ENCODE measurements around the gene PROK1.

Gene PROK1

GRCh38 chr1:110485725-110486124, 34.8 kb downstream of the PROK1 start:
- WGBS, 2 experiments, result 36 to 41% methylated on average over 2 of the region's 2 CpGs
- Histone ChIP-seq H3K27me3 (ENCODE audit: control insufficient read depth, insufficient read depth, low read length, poor library complexity, severe bottlenecking) (no peaks in the 10 kb centered on the region), H3K27ac (ENCODE audit: insufficient read depth, low read depth, low read length, poor library complexity, severe bottlenecking) (no peak overlapping the region), H3K36me3 (ENCODE audit: control insufficient read depth, insufficient read depth, low read length) (no peaks in the 10 kb centered on the region), H3K9me3 (ENCODE audit: control insufficient read depth, low read length) (no peaks in the 10 kb centered on the region), H3K4me1 (ENCODE audit: control insufficient read depth, insufficient read depth, low read length) (peaks cover 7% of the 10 kb centered on the region), H3K4me3 (ENCODE audit: insufficient read depth, low read depth, low read length) (no peak overlapping the region)

- Histone ChIP-seq H3K36me3 (ENCODE audit: control insufficient read depth, insufficient read depth, low read length) (no peaks in the 10 kb centered on the region), H3K4me1 (ENCODE audit: control insufficient read depth, insufficient read depth, low read length) (peaks cover 3% of the 10 kb centered on the region), H3K9me3 (ENCODE audit: control insufficient read depth, low read length) (no peaks in the 10 kb centered on the region), H3K4me3 (ENCODE audit: insufficient read depth, low read depth, low read length) (no peak overlapping the region), H3K27me3 (ENCODE audit: control insufficient read depth, insufficient read depth, low read length, poor library complexity, severe bottlenecking) (no peaks in the 10 kb centered on the region), H3K27ac (ENCODE audit: insufficient read depth, low read depth, low read length, poor library complexity, severe bottlenecking) (no peak overlapping the region)
- 83 to 86% methylated on average over 8 of the region's 8 CpGs for WGBS, 2 experiments
These were observed 36.8 kb downstream of the PROK1 start for GRCh38 chr1:110487726-110488125.

- Histone ChIP-seq H3K4me1 (ENCODE audit: control insufficient read depth, insufficient read depth, low read length) (no peaks in the 10 kb centered on the region), H3K9me3 (ENCODE audit: control insufficient read depth, low read length) (no peaks in the 10 kb centered on the region)
- 91% methylated on average over 12 of the region's 12 CpGs for WGBS, 2 experiments
These were observed 37.2 kb downstream of the PROK1 start for GRCh38 chr1:110488161-110488560.

GRCh38 chr1:110488867-110489266, 37.9 kb downstream of the PROK1 start:
- WGBS, 2 experiments, result 61% methylated on average over 3 of the region's 3 CpGs
- Histone ChIP-seq H3K9me3 (ENCODE audit: control insufficient read depth, low read length) (no peaks in the 10 kb centered on the region), H3K36me3 (ENCODE audit: control insufficient read depth, insufficient read depth, low read length) (no peaks in the 10 kb centered on the region), H3K27ac (ENCODE audit: insufficient read depth, low read depth, low read length, poor library complexity, severe bottlenecking) (no peak overlapping the region), H3K4me3 (ENCODE audit: insufficient read depth, low read depth, low read length) (no peak overlapping the region), H3K27me3 (ENCODE audit: control insufficient read depth, insufficient read depth, low read length, poor library complexity, severe bottlenecking) (no peaks in the 10 kb centered on the region), H3K4me1 (ENCODE audit: control insufficient read depth, insufficient read depth, low read length) (peaks cover under 1% of the 10 kb centered on the region)

More at GRCh38 chr1:110488161-110488560, 37.2 kb downstream of the PROK1 start:
- Histone ChIP-seq H3K4me3 (ENCODE audit: insufficient read depth, low read depth, low read length) (no peak overlapping the region), H3K27me3 (ENCODE audit: control insufficient read depth, insufficient read depth, low read length, poor library complexity, severe bottlenecking) (no peaks in the 10 kb centered on the region), H3K36me3 (ENCODE audit: control insufficient read depth, insufficient read depth, low read length) (no peaks in the 10 kb centered on the region), H3K27ac (ENCODE audit: insufficient read depth, low read depth, low read length, poor library complexity, severe bottlenecking) (no peak overlapping the region)

GRCh38 chr1:110489406-110489805, 38.5 kb downstream of the PROK1 start:
- H3K4me1 ChIP-seq (ENCODE audit: control insufficient read depth, insufficient read depth, low read length), result peaks cover 6% of the 10 kb centered on the region
- H3K36me3 ChIP-seq (ENCODE audit: control insufficient read depth, insufficient read depth, low read length), result no peaks in the 10 kb centered on the region
- no peak overlapping the region for H3K4me3 ChIP-seq (ENCODE audit: insufficient read depth, low read depth, low read length)
- no peak overlapping the region for H3K27ac ChIP-seq (ENCODE audit: insufficient read depth, low read depth, low read length, poor library complexity, severe bottlenecking)
- H3K27me3 ChIP-seq (ENCODE audit: control insufficient read depth, insufficient read depth, low read length, poor library complexity, severe bottlenecking), result no peaks in the 10 kb centered on the region
- 92 to 94% methylated on average over 15 of the region's 15 CpGs for WGBS, 2 experiments
- no peaks in the 10 kb centered on the region for H3K9me3 ChIP-seq (ENCODE audit: control insufficient read depth, low read length)

- Histone ChIP-seq H3K9me3 (ENCODE audit: control insufficient read depth, low read length) (no peaks in the 10 kb centered on the region), H3K36me3 (ENCODE audit: control insufficient read depth, insufficient read depth, low read length) (no peaks in the 10 kb centered on the region), H3K4me1 (ENCODE audit: control insufficient read depth, insufficient read depth, low read length) (peaks cover 10% of the 10 kb centered on the region), H3K27me3 (ENCODE audit: control insufficient read depth, insufficient read depth, low read length, poor library complexity, severe bottlenecking) (no peaks in the 10 kb centered on the region), H3K4me3 (ENCODE audit: insufficient read depth, low read depth, low read length) (no peak overlapping the region), H3K27ac (ENCODE audit: insufficient read depth, low read depth, low read length, poor library complexity, severe bottlenecking) (no peak overlapping the region)
- WGBS, 2 experiments, result 77 to 84% methylated on average over 14 of the region's 14 CpGs
These were observed 39.1 kb downstream of the PROK1 start for GRCh38 chr1:110489973-110490542.

GRCh38 chr1:110490791-110491451, 40.0 kb downstream of the PROK1 start:
- Histone ChIP-seq H3K4me1 (ENCODE audit: control insufficient read depth, insufficient read depth, low read length) (peaks cover 18% of the 10 kb centered on the region), H3K4me3 (ENCODE audit: insufficient read depth, low read depth, low read length) (no peak overlapping the region), H3K27ac (ENCODE audit: insufficient read depth, low read depth, low read length, poor library complexity, severe bottlenecking) (no peak overlapping the region), H3K27me3 (ENCODE audit: control insufficient read depth, insufficient read depth, low read length, poor library complexity, severe bottlenecking) (no peaks in the 10 kb centered on the region), H3K9me3 (ENCODE audit: control insufficient read depth, low read length) (no peaks in the 10 kb centered on the region), H3K36me3 (ENCODE audit: control insufficient read depth, insufficient read depth, low read length) (no peaks in the 10 kb centered on the region)
- 93 to 94% methylated on average over 11 of the region's 11 CpGs for WGBS, 2 experiments

- H3K36me3 ChIP-seq (ENCODE audit: control insufficient read depth, insufficient read depth, low read length), result no peaks in the 10 kb centered on the region
- 89% methylated on average over 7 of the region's 7 CpGs for WGBS, 2 experiments
- no peak overlapping the region for H3K27ac ChIP-seq (ENCODE audit: insufficient read depth, low read depth, low read length, poor library complexity, severe bottlenecking)
- no peaks in the 10 kb centered on the region for H3K9me3 ChIP-seq (ENCODE audit: control insufficient read depth, low read length)
- H3K4me3 ChIP-seq (ENCODE audit: insufficient read depth, low read depth, low read length), result no peak overlapping the region
- H3K4me1 ChIP-seq (ENCODE audit: control insufficient read depth, insufficient read depth, low read length), result peaks cover 18% of the 10 kb centered on the region
- no peaks in the 10 kb centered on the region for H3K27me3 ChIP-seq (ENCODE audit: control insufficient read depth, insufficient read depth, low read length, poor library complexity, severe bottlenecking)
These were observed 41.6 kb downstream of the PROK1 start for GRCh38 chr1:110492573-110492972.

- Histone ChIP-seq H3K4me1 (ENCODE audit: control insufficient read depth, insufficient read depth, low read length) (peaks cover 18% of the 10 kb centered on the region), H3K27me3 (ENCODE audit: control insufficient read depth, insufficient read depth, low read length, poor library complexity, severe bottlenecking) (no peaks in the 10 kb centered on the region), H3K27ac (ENCODE audit: insufficient read depth, low read depth, low read length, poor library complexity, severe bottlenecking) (no peak overlapping the region), H3K4me3 (ENCODE audit: insufficient read depth, low read depth, low read length) (no peak overlapping the region), H3K9me3 (ENCODE audit: control insufficient read depth, low read length) (no peaks in the 10 kb centered on the region), H3K36me3 (ENCODE audit: control insufficient read depth, insufficient read depth, low read length) (no peaks in the 10 kb centered on the region)
- WGBS, 2 experiments, result 88 to 89% methylated on average over 5 of the region's 5 CpGs
These were observed 42.2 kb downstream of the PROK1 start for GRCh38 chr1:110493059-110493699.

- Histone ChIP-seq H3K4me3 (ENCODE audit: insufficient read depth, low read depth, low read length) (no peak overlapping the region), H3K27me3 (ENCODE audit: control insufficient read depth, insufficient read depth, low read length, poor library complexity, severe bottlenecking) (no peaks in the 10 kb centered on the region), H3K36me3 (ENCODE audit: control insufficient read depth, insufficient read depth, low read length) (no peaks in the 10 kb centered on the region), H3K27ac (ENCODE audit: insufficient read depth, low read depth, low read length, poor library complexity, severe bottlenecking) (no peak overlapping the region), H3K4me1 (ENCODE audit: control insufficient read depth, insufficient read depth, low read length) (peaks cover 18% of the 10 kb centered on the region), H3K9me3 (ENCODE audit: control insufficient read depth, low read length) (no peaks in the 10 kb centered on the region)
- 77 to 80% methylated on average over 5 of the region's 5 CpGs for WGBS, 2 experiments
These were observed 43.1 kb downstream of the PROK1 start for GRCh38 chr1:110494036-110494435.
